HepG2 (cell line): ENCODE measurements around the gene NOS1AP. TPM values are rescaled to one million over a fixed set of nuclear protein-coding genes. Genes with fewer than 3 reads are reported as not detected.

Experiments
- CENPBD1 ChIP-seq: sonication (generic); formaldehyde crosslinking; IDR thresholded peaks from 2 replicates; pipeline ENCODE4 v1.8.0; 2022; ENCODE audit warnings: missing genetic modification reagents, low read depth, mild to moderate bottlenecking, borderline replicate concordance
- HES4 ChIP-seq: sonication (generic); formaldehyde crosslinking; IDR thresholded peaks from 2 replicates; pipeline ENCODE4 v1.9.0; 2021; ENCODE audit warnings: mild to moderate bottlenecking, missing genetic modification reagents, borderline replicate concordance
- NCOA5 ChIP-seq: sonication (generic); formaldehyde crosslinking; IDR thresholded peaks from 2 replicates; pipeline ENCODE4 v1.4.0; 2020; ENCODE audit warnings: missing genetic modification reagents
- RORA ChIP-seq: sonication (generic); formaldehyde crosslinking; IDR thresholded peaks from 2 replicates; pipeline ENCODE4 v1.5.0; 2020; ENCODE audit warnings: mild to moderate bottlenecking, missing genetic modification reagents, moderate library complexity
- ZEB1 ChIP-seq: IDR thresholded peaks from 2 replicates; pipeline ENCODE4 v1.6.1; 2012; ENCODE audit warnings: mild to moderate bottlenecking, low read depth, inconsistent platforms; ENCODE audit not compliant: insufficient replicate concordance
- ZNF343 ChIP-seq: sonication (generic); formaldehyde crosslinking; IDR thresholded peaks from 2 replicates; pipeline ENCODE4 v1.4.0; 2020; ENCODE audit warnings: mild to moderate bottlenecking, missing genetic modification reagents
- polyA plus RNA-seq, 8 experiments: library from polyadenylated mRNA; depleted of rRNA in 3 of 8; stranded (reverse) in 7 of 8; unstranded in 1 of 8; fragments of >200 nt; fragmentation: Illumina TruSeq in 4 of 8; extraction: Trizol in 4 of 8; gene quantifications; 2 replicates each; pipeline versions ENCODE4 v1.2.1 to v1.2.3, GENCODE V29; 2011 to 2016; ENCODE audit warnings: low read depth in 4 of 8, missing spikeins in 1 of 8, mixed read lengths in 1 of 8; ENCODE audit not compliant: insufficient read depth in 1 of 8
- total RNA-seq, 5 experiments: library from RNA; depleted of rRNA; stranded (reverse); fragments of >200 nt; fragmentation: Illumina TruSeq; extraction: Trizol; gene quantifications; 2 replicates each; pipeline ENCODE4 v1.2.3, GENCODE V29; 2016; ENCODE audit warnings: low read depth in 1 of 5
- TF ChIP-seq, protein P1 (sequence below): sonication (generic); formaldehyde crosslinking; conservative IDR thresholded peaks from 2 replicates; pipeline ENCODE4 v1.8.0; 2022; ENCODE audit warnings: low read depth, missing genetic modification reagents
- TF ChIP-seq, protein P2 (sequence below): sonication (generic); formaldehyde crosslinking; IDR thresholded peaks from 2 replicates; pipeline ENCODE4 v1.9.0; 2021; ENCODE audit warnings: mild to moderate bottlenecking, missing genetic modification reagents

The NOS1AP gene
- total and polyA plus RNA-seq, 2 of the 13 experiments (the other 11 are each of a cell fraction or from before 2014, with no cell fraction given) = 2.0 to 3.3 TPM

DNA sequence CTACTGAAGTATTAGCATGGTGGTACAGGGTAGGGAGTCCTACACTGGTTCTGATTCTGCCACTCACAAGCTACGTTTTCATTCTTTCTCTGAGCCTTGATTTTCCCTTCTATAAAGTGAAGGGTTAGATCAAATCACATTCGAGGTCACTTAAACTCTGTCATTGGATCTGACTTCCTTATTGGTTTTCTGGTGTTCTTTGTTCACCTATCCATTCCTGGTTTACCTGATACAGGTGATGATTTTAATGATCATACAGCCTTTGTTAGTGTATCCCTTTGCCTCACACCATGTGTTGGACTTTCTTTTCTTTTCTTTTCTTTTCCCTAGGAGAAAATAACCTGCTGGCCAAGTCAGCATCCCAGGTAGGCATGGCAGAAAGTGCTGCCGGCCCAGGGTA is 74.8 kb downstream of the NOS1AP start (continued):
- no peak for TF ChIP-seq HES4 (CRISPR knock-in tag)
- TF ChIP-seq NCOA5 = no peak
- no peak for TF ChIP-seq RORA (CRISPR knock-in tag)
- TF ChIP-seq, protein P1, sequence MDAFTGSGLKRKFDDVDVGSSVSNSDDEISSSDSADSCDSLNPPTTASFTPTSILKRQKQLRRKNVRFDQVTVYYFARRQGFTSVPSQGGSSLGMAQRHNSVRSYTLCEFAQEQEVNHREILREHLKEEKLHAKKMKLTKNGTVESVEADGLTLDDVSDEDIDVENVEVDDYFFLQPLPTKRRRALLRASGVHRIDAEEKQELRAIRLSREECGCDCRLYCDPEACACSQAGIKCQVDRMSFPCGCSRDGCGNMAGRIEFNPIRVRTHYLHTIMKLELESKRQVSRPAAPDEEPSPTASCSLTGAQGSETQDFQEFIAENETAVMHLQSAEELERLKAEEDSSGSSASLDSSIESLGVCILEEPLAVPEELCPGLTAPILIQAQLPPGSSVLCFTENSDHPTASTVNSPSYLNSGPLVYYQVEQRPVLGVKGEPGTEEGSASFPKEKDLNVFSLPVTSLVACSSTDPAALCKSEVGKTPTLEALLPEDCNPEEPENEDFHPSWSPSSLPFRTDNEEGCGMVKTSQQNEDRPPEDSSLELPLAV (CRISPR knock-in tag) = no peak
- no peak for TF ChIP-seq CENPBD1 (CRISPR knock-in tag)
- TF ChIP-seq, protein P2, sequence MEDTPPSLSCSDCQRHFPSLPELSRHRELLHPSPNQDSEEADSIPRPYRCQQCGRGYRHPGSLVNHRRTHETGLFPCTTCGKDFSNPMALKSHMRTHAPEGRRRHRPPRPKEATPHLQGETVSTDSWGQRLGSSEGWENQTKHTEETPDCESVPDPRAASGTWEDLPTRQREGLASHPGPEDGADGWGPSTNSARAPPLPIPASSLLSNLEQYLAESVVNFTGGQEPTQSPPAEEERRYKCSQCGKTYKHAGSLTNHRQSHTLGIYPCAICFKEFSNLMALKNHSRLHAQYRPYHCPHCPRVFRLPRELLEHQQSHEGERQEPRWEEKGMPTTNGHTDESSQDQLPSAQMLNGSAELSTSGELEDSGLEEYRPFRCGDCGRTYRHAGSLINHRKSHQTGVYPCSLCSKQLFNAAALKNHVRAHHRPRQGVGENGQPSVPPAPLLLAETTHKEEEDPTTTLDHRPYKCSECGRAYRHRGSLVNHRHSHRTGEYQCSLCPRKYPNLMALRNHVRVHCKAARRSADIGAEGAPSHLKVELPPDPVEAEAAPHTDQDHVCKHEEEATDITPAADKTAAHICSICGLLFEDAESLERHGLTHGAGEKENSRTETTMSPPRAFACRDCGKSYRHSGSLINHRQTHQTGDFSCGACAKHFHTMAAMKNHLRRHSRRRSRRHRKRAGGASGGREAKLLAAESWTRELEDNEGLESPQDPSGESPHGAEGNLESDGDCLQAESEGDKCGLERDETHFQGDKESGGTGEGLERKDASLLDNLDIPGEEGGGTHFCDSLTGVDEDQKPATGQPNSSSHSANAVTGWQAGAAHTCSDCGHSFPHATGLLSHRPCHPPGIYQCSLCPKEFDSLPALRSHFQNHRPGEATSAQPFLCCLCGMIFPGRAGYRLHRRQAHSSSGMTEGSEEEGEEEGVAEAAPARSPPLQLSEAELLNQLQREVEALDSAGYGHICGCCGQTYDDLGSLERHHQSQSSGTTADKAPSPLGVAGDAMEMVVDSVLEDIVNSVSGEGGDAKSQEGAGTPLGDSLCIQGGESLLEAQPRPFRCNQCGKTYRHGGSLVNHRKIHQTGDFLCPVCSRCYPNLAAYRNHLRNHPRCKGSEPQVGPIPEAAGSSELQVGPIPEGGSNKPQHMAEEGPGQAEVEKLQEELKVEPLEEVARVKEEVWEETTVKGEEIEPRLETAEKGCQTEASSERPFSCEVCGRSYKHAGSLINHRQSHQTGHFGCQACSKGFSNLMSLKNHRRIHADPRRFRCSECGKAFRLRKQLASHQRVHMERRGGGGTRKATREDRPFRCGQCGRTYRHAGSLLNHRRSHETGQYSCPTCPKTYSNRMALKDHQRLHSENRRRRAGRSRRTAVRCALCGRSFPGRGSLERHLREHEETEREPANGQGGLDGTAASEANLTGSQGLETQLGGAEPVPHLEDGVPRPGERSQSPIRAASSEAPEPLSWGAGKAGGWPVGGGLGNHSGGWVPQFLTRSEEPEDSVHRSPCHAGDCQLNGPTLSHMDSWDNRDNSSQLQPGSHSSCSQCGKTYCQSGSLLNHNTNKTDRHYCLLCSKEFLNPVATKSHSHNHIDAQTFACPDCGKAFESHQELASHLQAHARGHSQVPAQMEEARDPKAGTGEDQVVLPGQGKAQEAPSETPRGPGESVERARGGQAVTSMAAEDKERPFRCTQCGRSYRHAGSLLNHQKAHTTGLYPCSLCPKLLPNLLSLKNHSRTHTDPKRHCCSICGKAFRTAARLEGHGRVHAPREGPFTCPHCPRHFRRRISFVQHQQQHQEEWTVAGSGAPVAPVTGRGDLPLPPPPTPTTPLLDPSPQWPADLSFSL (CRISPR knock-in tag) = no peak
- TF ChIP-seq ZEB1 = no peak
- no peak for TF ChIP-seq ZNF343 (CRISPR knock-in tag)
